ENCODE measurements around the gene ZNF644.

Gene ZNF644

GRCh38 chr1:90924982-90925381 is 96.9 kb downstream of the ZNF644 start:
- no peak overlapping the region for H3K4me3 ChIP-seq (ENCODE audit: low read depth, low read length)
- no peaks in the 10 kb centered on the region for H3K79me1 ChIP-seq (ENCODE audit: low read length)
- H3K18ac ChIP-seq (ENCODE audit: low read length) = no peak overlapping the region
- H3K9ac ChIP-seq (ENCODE audit: low read length) = no peak overlapping the region
- peak in 1 of 2 donors; percentile 43 for DNase-seq
- H4K12ac ChIP-seq (ENCODE audit: low read depth, low read length) = no peak overlapping the region
- no peak overlapping the region for H2BK5ac ChIP-seq (ENCODE audit: low read depth, low read length, poor library complexity)
- no peak overlapping the region for H3K4ac ChIP-seq (ENCODE audit: low read depth, low read length)
- WGBS (ENCODE audit: extremely low coverage, insufficient coverage, insufficient read length) = no CpG with 5 or more reads among the region's 4 CpGs
- H3K4me2 ChIP-seq (ENCODE audit: low read length) = no peak overlapping the region
- no peaks in the 10 kb centered on the region for H3K36me3 ChIP-seq (ENCODE audit: control insufficient read depth in 1 of 2, insufficient read depth in 2 of 2, low read length in 2 of 2)
- H2BK12ac ChIP-seq (ENCODE audit: low read length) = no peak overlapping the region
- no peak overlapping the region for H3K27ac ChIP-seq (ENCODE audit: low read depth, low read length)
- H3K79me2 ChIP-seq (ENCODE audit: control insufficient read depth, insufficient read depth, low read length, poor library complexity) = no peaks in the 10 kb centered on the region
- H3K9me3 ChIP-seq (ENCODE audit: insufficient read depth, low read depth, low read length) = no peaks in the 10 kb centered on the region
- H3K27me3 ChIP-seq (ENCODE audit: insufficient read depth, low read length) = no peaks in the 10 kb centered on the region
- H2AK5ac ChIP-seq (ENCODE audit: low read length) = no peak overlapping the region
- no peak overlapping the region for H3K23ac ChIP-seq (ENCODE audit: low read length)
- no peak overlapping the region for H2AFZ ChIP-seq (ENCODE audit: insufficient read depth, low read length, poor library complexity)
- H3K14ac ChIP-seq (ENCODE audit: low read length) = no peak overlapping the region
- H3K4me1 ChIP-seq (ENCODE audit: control insufficient read depth in 1 of 2, insufficient read depth in 2 of 2, low read length in 2 of 2) = peaks cover 0 to 2% of the 10 kb centered on the region in 2 experiments
- H4K8ac ChIP-seq (ENCODE audit: low read depth, low read length) = no peak overlapping the region
- no peak overlapping the region for H2BK120ac ChIP-seq (ENCODE audit: insufficient read depth, low read length, poor library complexity)
- no peak overlapping the region for H4K91ac ChIP-seq (ENCODE audit: low read depth, low read length)

- no peak overlapping the region for H2BK120ac ChIP-seq (ENCODE audit: insufficient read depth, low read length, poor library complexity)
- H4K8ac ChIP-seq (ENCODE audit: low read depth, low read length) = no peak overlapping the region
- H3K36me3 ChIP-seq (ENCODE audit: control insufficient read depth in 1 of 2, insufficient read depth in 2 of 2, low read length in 2 of 2) = no peaks in the 10 kb centered on the region
- no peak overlapping the region for H3K14ac ChIP-seq (ENCODE audit: low read length)
- H3K27ac ChIP-seq (ENCODE audit: low read depth, low read length) = no peak overlapping the region
- H3K4me1 ChIP-seq (ENCODE audit: control insufficient read depth in 1 of 2, insufficient read depth in 2 of 2, low read length in 2 of 2) = peaks cover 0 to 2% of the 10 kb centered on the region in 2 experiments
- no peak overlapping the region for H3K4ac ChIP-seq (ENCODE audit: low read depth, low read length)
- H2AFZ ChIP-seq (ENCODE audit: insufficient read depth, low read length, poor library complexity) = no peak overlapping the region
- H2BK5ac ChIP-seq (ENCODE audit: low read depth, low read length, poor library complexity) = no peak overlapping the region
- no peak overlapping the region for H3K4me3 ChIP-seq (ENCODE audit: low read depth, low read length)
- WGBS (ENCODE audit: extremely low coverage, insufficient coverage, insufficient read length) = no CpG with 5 or more reads among the region's 2 CpGs
- H3K9me3 ChIP-seq (ENCODE audit: insufficient read depth, low read depth, low read length) = no peaks in the 10 kb centered on the region
- no peak overlapping the region for H2AK5ac ChIP-seq (ENCODE audit: low read length)
- no peak overlapping the region for H3K4me2 ChIP-seq (ENCODE audit: low read length)
- H3K79me2 ChIP-seq (ENCODE audit: control insufficient read depth, insufficient read depth, low read length, poor library complexity) = no peaks in the 10 kb centered on the region
- H3K9ac ChIP-seq (ENCODE audit: low read length) = no peak overlapping the region
- H3K79me1 ChIP-seq (ENCODE audit: low read length) = no peaks in the 10 kb centered on the region
- H4K91ac ChIP-seq (ENCODE audit: low read depth, low read length) = no peak overlapping the region
- H2BK12ac ChIP-seq (ENCODE audit: low read length) = no peak overlapping the region
- H4K12ac ChIP-seq (ENCODE audit: low read depth, low read length) = no peak overlapping the region
- no peak overlapping the region for H3K18ac ChIP-seq (ENCODE audit: low read length)
- H3K27me3 ChIP-seq (ENCODE audit: insufficient read depth, low read length) = no peaks in the 10 kb centered on the region
- no peak for DNase-seq
- no peak overlapping the region for H3K23ac ChIP-seq (ENCODE audit: low read length)
Measured at GRCh38 chr1:90922996-90923395, 98.8 kb downstream of the ZNF644 start.

- Histone ChIP-seq H4K12ac (ENCODE audit: low read depth, low read length) (no peak overlapping the region), H3K4me2 (ENCODE audit: low read length) (no peak overlapping the region), H3K79me1 (ENCODE audit: low read length) (no peaks in the 10 kb centered on the region), H3K4ac (ENCODE audit: low read depth, low read length) (no peak overlapping the region), H3K9me3 (ENCODE audit: insufficient read depth, low read depth, low read length) (no peaks in the 10 kb centered on the region), H2BK12ac (ENCODE audit: low read length) (no peak overlapping the region), H3K9ac (ENCODE audit: low read length) (no peak overlapping the region), H3K14ac (ENCODE audit: low read length) (no peak overlapping the region), H3K27ac (ENCODE audit: low read depth, low read length) (no peak overlapping the region), H3K18ac (ENCODE audit: low read length) (no peak overlapping the region), H3K27me3 (ENCODE audit: insufficient read depth, low read length) (no peaks in the 10 kb centered on the region), H2BK120ac (ENCODE audit: insufficient read depth, low read length, poor library complexity) (no peak overlapping the region), H3K4me1 (ENCODE audit: control insufficient read depth in 1 of 2, insufficient read depth in 2 of 2, low read length in 2 of 2) (peaks cover 0 to 2% of the 10 kb centered on the region in 2 experiments), H2AFZ (ENCODE audit: insufficient read depth, low read length, poor library complexity) (no peak overlapping the region), H4K91ac (ENCODE audit: low read depth, low read length) (no peak overlapping the region), H2AK5ac (ENCODE audit: low read length) (no peak overlapping the region), H4K8ac (ENCODE audit: low read depth, low read length) (no peak overlapping the region), H3K23ac (ENCODE audit: low read length) (no peak overlapping the region), H2BK5ac (ENCODE audit: low read depth, low read length, poor library complexity) (no peak overlapping the region), H3K79me2 (ENCODE audit: control insufficient read depth, insufficient read depth, low read length, poor library complexity) (no peaks in the 10 kb centered on the region), H3K36me3 (ENCODE audit: control insufficient read depth in 1 of 2, insufficient read depth in 2 of 2, low read length in 2 of 2) (no peaks in the 10 kb centered on the region), H3K4me3 (ENCODE audit: low read depth, low read length) (no peak overlapping the region)
- WGBS (ENCODE audit: extremely low coverage, insufficient coverage, insufficient read length) = no CpG with 5 or more reads among the region's 3 CpGs
- DNase-seq = no peak
Measured at GRCh38 chr1:90922202-90922601, 99.6 kb downstream of the ZNF644 start.

GRCh38 chr1:90919900-90920299 is 101.9 kb downstream of the ZNF644 start:
- H3K23ac ChIP-seq (ENCODE audit: low read length) = no peak overlapping the region
- H3K27ac ChIP-seq (ENCODE audit: low read depth, low read length) = no peak overlapping the region
- no peak overlapping the region for H2AK5ac ChIP-seq (ENCODE audit: low read length)
- no peak overlapping the region for H2BK120ac ChIP-seq (ENCODE audit: insufficient read depth, low read length, poor library complexity)
- no peak overlapping the region for H2BK12ac ChIP-seq (ENCODE audit: low read length)
- H3K4me3 ChIP-seq (ENCODE audit: low read depth, low read length) = no peak overlapping the region
- no peak overlapping the region for H3K18ac ChIP-seq (ENCODE audit: low read length)
- no peak overlapping the region for H3K9ac ChIP-seq (ENCODE audit: low read length)
- no peak overlapping the region for H2AFZ ChIP-seq (ENCODE audit: insufficient read depth, low read length, poor library complexity)
- no peaks in the 10 kb centered on the region for H3K27me3 ChIP-seq (ENCODE audit: insufficient read depth, low read length)
- no peak overlapping the region for H4K8ac ChIP-seq (ENCODE audit: low read depth, low read length)
- no peak overlapping the region for H4K12ac ChIP-seq (ENCODE audit: low read depth, low read length)
- H3K79me1 ChIP-seq (ENCODE audit: low read length) = no peaks in the 10 kb centered on the region
- H3K9me3 ChIP-seq (ENCODE audit: insufficient read depth, low read depth, low read length) = no peaks in the 10 kb centered on the region
- no peak for DNase-seq
- H3K4ac ChIP-seq (ENCODE audit: low read depth, low read length) = no peak overlapping the region
- peaks cover 0 to under 1% of the 10 kb centered on the region in 2 experiments for H3K4me1 ChIP-seq (ENCODE audit: control insufficient read depth in 1 of 2, insufficient read depth in 2 of 2, low read length in 2 of 2)
- H3K79me2 ChIP-seq (ENCODE audit: control insufficient read depth, insufficient read depth, low read length, poor library complexity) = no peaks in the 10 kb centered on the region
- H3K36me3 ChIP-seq (ENCODE audit: control insufficient read depth in 1 of 2, insufficient read depth in 2 of 2, low read length in 2 of 2) = peaks cover 0 to 2% of the 10 kb centered on the region in 2 experiments
- no peak overlapping the region for H3K4me2 ChIP-seq (ENCODE audit: low read length)
- no peak overlapping the region for H4K91ac ChIP-seq (ENCODE audit: low read depth, low read length)
- no peak overlapping the region for H2BK5ac ChIP-seq (ENCODE audit: low read depth, low read length, poor library complexity)
- no CpG with 5 or more reads among the region's 1 CpG for WGBS (ENCODE audit: extremely low coverage, insufficient coverage, insufficient read length)
- H3K14ac ChIP-seq (ENCODE audit: low read length) = no peak overlapping the region

Measured in trophoblast cell (in vitro differentiated cells and primary cell).